ENCODE results near the gene SEC61A1. TPM values are rescaled to one million over a fixed set of nuclear protein-coding genes. Genes with fewer than 3 reads are reported as not detected.

SEC61A1 gene
- total RNA-seq, 1 experiment from 2014 or later, result 189 TPM

- no peak for DNase-seq
- Histone ChIP-seq H3K4me3 (no peak overlapping the region), H4K20me1 (ENCODE audit: insufficient read depth) (peaks cover 53% of the 10 kb centered on the region), H3K9me2 (ENCODE audit: insufficient read depth) (no peaks in the 10 kb centered on the region), H3K27ac (no peak overlapping the region), H3K36me3 (ENCODE audit: low read depth) (peaks cover 21% of the 10 kb centered on the region), H3K4me2 (no peak overlapping the region), H3K9me3 (ENCODE audit: insufficient read depth, low read depth) (no peaks in the 10 kb centered on the region), H3K27me3 (ENCODE audit: insufficient read depth, low read depth) (no peaks in the 10 kb centered on the region), H3F3A (ENCODE audit: insufficient read depth, low read depth) (no peaks in the 10 kb centered on the region; the same call in 1 of the 2 replicates), H3K79me2 (ENCODE audit: low read depth) (no peaks in the 10 kb centered on the region), H2AFZ (no peak overlapping the region), H3K4me1 (replicated peaks; ENCODE audit: insufficient read depth) (no peaks in the 10 kb centered on the region)
- ChIA-PET CTCF (interaction anchor here (0.5 to 0.9 kb wide), 2 partner anchors 81 to 339 kb away, joined by 4 read pairs; no protein-coding TSS in a partner anchor), POLR2A (ENCODE audit: unreplicated experiment) (interaction anchor here (0.6 kb wide), 1 partner anchor 829 kb away, joined by 3 read pairs; no protein-coding TSS in a partner anchor)
- TF ChIP-seq, protein P1, sequence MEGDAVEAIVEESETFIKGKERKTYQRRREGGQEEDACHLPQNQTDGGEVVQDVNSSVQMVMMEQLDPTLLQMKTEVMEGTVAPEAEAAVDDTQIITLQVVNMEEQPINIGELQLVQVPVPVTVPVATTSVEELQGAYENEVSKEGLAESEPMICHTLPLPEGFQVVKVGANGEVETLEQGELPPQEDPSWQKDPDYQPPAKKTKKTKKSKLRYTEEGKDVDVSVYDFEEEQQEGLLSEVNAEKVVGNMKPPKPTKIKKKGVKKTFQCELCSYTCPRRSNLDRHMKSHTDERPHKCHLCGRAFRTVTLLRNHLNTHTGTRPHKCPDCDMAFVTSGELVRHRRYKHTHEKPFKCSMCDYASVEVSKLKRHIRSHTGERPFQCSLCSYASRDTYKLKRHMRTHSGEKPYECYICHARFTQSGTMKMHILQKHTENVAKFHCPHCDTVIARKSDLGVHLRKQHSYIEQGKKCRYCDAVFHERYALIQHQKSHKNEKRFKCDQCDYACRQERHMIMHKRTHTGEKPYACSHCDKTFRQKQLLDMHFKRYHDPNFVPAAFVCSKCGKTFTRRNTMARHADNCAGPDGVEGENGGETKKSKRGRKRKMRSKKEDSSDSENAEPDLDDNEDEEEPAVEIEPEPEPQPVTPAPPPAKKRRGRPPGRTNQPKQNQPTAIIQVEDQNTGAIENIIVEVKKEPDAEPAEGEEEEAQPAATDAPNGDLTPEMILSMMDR (conservative IDR thresholded peaks at IDR 0.05), result no peak
- TF ChIP-seq EZH2 (IDR thresholded peaks at IDR 0.05; ENCODE audit: low read depth), result no peak
- no TSS peak for BruUV-seq (replicated peaks)
- intact Hi-C loops (cut with micrococcal nuclease; ENCODE audit: unreplicated experiment), result loop anchor here (1.0 to 10.0 kb wide), 5 partner anchors 39 to 514 kb away; no protein-coding TSS in a partner anchor
These were observed 42.3 kb downstream of the SEC61A1 start for GRCh38 chr3:128094295-128095151.

- H3F3A ChIP-seq (ENCODE audit: insufficient read depth, low read depth), result no peaks in the 10 kb centered on the region; the same call in 1 of the 2 replicates
- H3K79me2 ChIP-seq (ENCODE audit: low read depth), result no peaks in the 10 kb centered on the region
- intact Hi-C loops (cut with micrococcal nuclease; ENCODE audit: unreplicated experiment), result loop anchor here (1.0 to 10.0 kb wide), 5 partner anchors 38 to 513 kb away; no protein-coding TSS in a partner anchor
- no peak overlapping the region for H3K27ac ChIP-seq
- ChIA-PET POLR2A (ENCODE audit: unreplicated experiment) (interaction anchor here (0.6 kb wide), 1 partner anchor 690 kb away, joined by 5 read pairs; no protein-coding TSS in a partner anchor), CTCF (interaction anchor here (0.5 to 0.9 kb wide), 2 partner anchors 81 to 338 kb away, joined by 4 read pairs; no protein-coding TSS in a partner anchor)
- BruUV-seq (replicated peaks), result no TSS peak
- no peaks in the 10 kb centered on the region for H3K9me2 ChIP-seq (ENCODE audit: insufficient read depth)
- H3K27me3 ChIP-seq (ENCODE audit: insufficient read depth, low read depth), result no peaks in the 10 kb centered on the region
- H3K4me1 ChIP-seq (replicated peaks; ENCODE audit: insufficient read depth), result no peaks in the 10 kb centered on the region
- peaks cover 21% of the 10 kb centered on the region for H3K36me3 ChIP-seq (ENCODE audit: low read depth)
- no peaks in the 10 kb centered on the region for H3K9me3 ChIP-seq (ENCODE audit: insufficient read depth, low read depth)
- H3K4me3 ChIP-seq, result no peak overlapping the region
- peak; percentile 56 to 86 for DNase-seq
- H2AFZ ChIP-seq, result no peak overlapping the region
- peaks cover 47% of the 10 kb centered on the region for H4K20me1 ChIP-seq (ENCODE audit: insufficient read depth)
- TF ChIP-seq EZH2 (IDR thresholded peaks at IDR 0.05; ENCODE audit: low read depth), result no peak
- TF ChIP-seq, protein P1 (conservative IDR thresholded peaks at IDR 0.05), result peak; percentile 76
- no peak overlapping the region for H3K4me2 ChIP-seq
These were observed 43.0 kb downstream of the SEC61A1 start for GRCh38 chr3:128095222-128095703.

GRCh38 chr3:128098234-128098633 is 46.0 kb downstream of the SEC61A1 start:
- no peak overlapping the region for H3K4me2 ChIP-seq
- no TSS peak for BruUV-seq (replicated peaks)
- CTCF ChIA-PET, result interaction anchor here (0.5 to 0.6 kb wide), 2 partner anchors 80 to 185 kb away, joined by 5 read pairs; no protein-coding TSS in a partner anchor

More at GRCh38 chr3:128098234-128098633, 46.0 kb downstream of the SEC61A1 start:
- DNase-seq, result no peak
- Histone ChIP-seq H3K79me2 (ENCODE audit: low read depth) (no peaks in the 10 kb centered on the region), H3K27me3 (ENCODE audit: insufficient read depth, low read depth) (no peaks in the 10 kb centered on the region), H3K9me2 (ENCODE audit: insufficient read depth) (no peaks in the 10 kb centered on the region), H3K36me3 (ENCODE audit: low read depth) (peaks cover 13% of the 10 kb centered on the region; the same call in 1 of the 2 replicates), H3F3A (ENCODE audit: insufficient read depth, low read depth) (no peaks in the 10 kb centered on the region; the same call in 1 of the 2 replicates), H3K27ac (no peak overlapping the region), H3K4me3 (no peak overlapping the region), H3K9me3 (ENCODE audit: insufficient read depth, low read depth) (no peaks in the 10 kb centered on the region), H4K20me1 (ENCODE audit: insufficient read depth) (peaks cover 42% of the 10 kb centered on the region), H3K4me1 (replicated peaks; ENCODE audit: insufficient read depth) (no peaks in the 10 kb centered on the region), H2AFZ (no peak overlapping the region)
- intact Hi-C loops (cut with micrococcal nuclease; ENCODE audit: unreplicated experiment), result loop anchor here (5.0 to 10.0 kb wide), 2 partner anchors 327 to 484 kb away; no protein-coding TSS in a partner anchor
- POLR2A ChIA-PET (ENCODE audit: unreplicated experiment), result interaction anchor here (0.7 kb wide), 1 partner anchor 690 kb away, joined by 7 read pairs; no protein-coding TSS in a partner anchor
- TF ChIP-seq, protein P1 (conservative IDR thresholded peaks at IDR 0.05), result no peak
- TF ChIP-seq EZH2 (IDR thresholded peaks at IDR 0.05; ENCODE audit: low read depth), result no peak
